Measurements from ENCODE around the gene PRKAR1B. TPM values are rescaled to one million over a fixed set of nuclear protein-coding genes. Genes with fewer than 3 reads are reported as not detected.

PRKAR1B gene
- total and polyA plus RNA-seq, 2 donors (not counting 1 experiment from before 2014, with no cell fraction given): 4.5 to 8.6 TPM

DNA sequence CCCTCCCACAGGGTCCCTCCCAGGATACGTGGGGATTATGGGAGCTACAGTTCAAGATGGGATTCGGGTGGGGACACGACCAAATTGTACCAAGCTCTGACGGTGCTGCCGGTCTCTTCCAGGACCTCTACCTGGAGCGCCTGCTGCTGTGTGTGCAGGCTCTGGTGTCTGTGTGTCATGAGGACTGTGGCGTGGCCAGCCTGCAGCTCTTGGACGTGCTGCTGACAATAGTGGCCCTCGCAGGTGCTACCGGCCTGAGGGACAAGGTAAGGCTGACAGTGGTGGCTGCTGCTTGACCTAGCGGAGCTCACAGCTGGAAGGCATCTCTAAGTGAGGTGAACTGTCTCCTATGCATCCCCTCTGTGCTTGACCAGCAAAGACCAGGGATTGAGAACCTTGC is 34.5 kb upstream of the PRKAR1B start:
- Mint-ChIP-seq H3K27me3 (no peaks in the 10 kb centered on the region), H3K9me3 (ENCODE audit: insufficient read depth) (no peaks in the 10 kb centered on the region), H3K4me1 (no peaks in the 10 kb centered on the region), H3K27ac (no peak overlapping the region), H3K4me3 (no peak overlapping the region)
- TF ChIP-seq, protein P1, sequence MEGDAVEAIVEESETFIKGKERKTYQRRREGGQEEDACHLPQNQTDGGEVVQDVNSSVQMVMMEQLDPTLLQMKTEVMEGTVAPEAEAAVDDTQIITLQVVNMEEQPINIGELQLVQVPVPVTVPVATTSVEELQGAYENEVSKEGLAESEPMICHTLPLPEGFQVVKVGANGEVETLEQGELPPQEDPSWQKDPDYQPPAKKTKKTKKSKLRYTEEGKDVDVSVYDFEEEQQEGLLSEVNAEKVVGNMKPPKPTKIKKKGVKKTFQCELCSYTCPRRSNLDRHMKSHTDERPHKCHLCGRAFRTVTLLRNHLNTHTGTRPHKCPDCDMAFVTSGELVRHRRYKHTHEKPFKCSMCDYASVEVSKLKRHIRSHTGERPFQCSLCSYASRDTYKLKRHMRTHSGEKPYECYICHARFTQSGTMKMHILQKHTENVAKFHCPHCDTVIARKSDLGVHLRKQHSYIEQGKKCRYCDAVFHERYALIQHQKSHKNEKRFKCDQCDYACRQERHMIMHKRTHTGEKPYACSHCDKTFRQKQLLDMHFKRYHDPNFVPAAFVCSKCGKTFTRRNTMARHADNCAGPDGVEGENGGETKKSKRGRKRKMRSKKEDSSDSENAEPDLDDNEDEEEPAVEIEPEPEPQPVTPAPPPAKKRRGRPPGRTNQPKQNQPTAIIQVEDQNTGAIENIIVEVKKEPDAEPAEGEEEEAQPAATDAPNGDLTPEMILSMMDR (IDR thresholded peaks at IDR 0.05): no peak
- TF ChIP-seq EZH2 (IDR thresholded peaks at IDR 0.05; ENCODE audit: borderline replicate concordance, insufficient read depth, low read depth, low read length, poor library complexity, severe bottlenecking): no peak
- no peak overlapping the region for H2AFZ ChIP-seq (ENCODE audit: insufficient read depth, low read depth, low read length, poor library complexity, severe bottlenecking)
- WGBS (ENCODE audit: insufficient coverage): 95% methylated on average over 8 of the region's 11 CpGs
- no peak overlapping the region for H3K4me2 ChIP-seq (replicated peaks; ENCODE audit: low read depth, low read length, poor library complexity, severe bottlenecking)
- ATAC-seq (ENCODE audit: low read depth): no peak
- no peaks in the 10 kb centered on the region for H3K79me2 ChIP-seq (ENCODE audit: control insufficient read depth, insufficient read depth, low read length)
- H3K9ac ChIP-seq (ENCODE audit: low read length): no peak overlapping the region
- ChIA-PET CTCF (interaction anchor here (1.6 kb wide), 1 partner anchor 440 kb away, joined by 3 read pairs; no protein-coding TSS in a partner anchor), POLR2A (no interaction called here)
- peaks cover 0 to 40% of the 10 kb centered on the region in 2 experiments for H3K36me3 ChIP-seq (replicated peaks in 1 of 2; ENCODE audit: control extremely low read depth in 1 of 2, control insufficient read depth in 1 of 2, extremely low read depth in 1 of 2, insufficient read depth in 2 of 2, low read length in 1 of 2)
- no peaks in the 10 kb centered on the region for H4K20me1 ChIP-seq (ENCODE audit: control insufficient read depth, insufficient read depth, low read length, poor library complexity, severe bottlenecking)
- H3K9me3 ChIP-seq (ENCODE audit: control extremely low read depth in 1 of 3, control insufficient read depth in 2 of 3, insufficient read depth in 1 of 3, low read length in 2 of 3): no peaks in the 10 kb centered on the region
- intact Hi-C loops (cut with micrococcal nuclease): no loop called here
- no peak overlapping the region for H3K27ac ChIP-seq (ENCODE audit: low read length in 2 of 2)
- no peak for DNase-seq
- H3K4me1 ChIP-seq (ENCODE audit: control insufficient read depth in 2 of 2, insufficient read depth in 2 of 2, low read length in 2 of 2): no peaks in the 10 kb centered on the region
- H3K4me3 ChIP-seq (ENCODE audit: control extremely low read depth in 1 of 5, extremely low read depth in 1 of 5, insufficient read depth in 1 of 5, low read depth in 2 of 5, low read length in 4 of 5): no peak overlapping the region
- no peaks in the 10 kb centered on the region for H3K27me3 ChIP-seq (replicated peaks in 1 of 4; ENCODE audit: control extremely low read depth in 1 of 4, control insufficient read depth in 3 of 4, insufficient read depth in 4 of 4, low read length in 3 of 4)

DNA sequence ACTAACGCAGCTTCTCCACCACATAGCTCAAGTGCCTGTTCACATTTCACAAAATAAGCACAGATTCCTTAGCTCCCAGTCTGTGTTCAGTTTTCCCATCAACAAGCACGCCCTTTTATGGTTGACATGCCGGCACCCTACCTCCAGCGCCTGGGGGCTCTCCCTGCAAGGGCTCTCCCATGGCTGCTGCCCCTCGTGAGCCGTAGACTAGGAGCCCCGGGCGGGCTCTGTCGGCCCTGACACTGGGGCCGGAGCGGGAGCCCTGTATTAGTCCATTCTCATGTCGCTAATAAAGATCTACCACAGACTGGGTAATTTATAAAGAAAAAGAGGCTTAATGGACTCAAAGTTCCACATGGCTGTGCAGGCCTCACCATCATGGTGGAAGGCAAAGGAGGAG is 34.0 kb upstream of the PRKAR1B start:
- DNase-seq: no peak
- Mint-ChIP-seq H3K4me3 (no peak overlapping the region), H3K9me3 (ENCODE audit: insufficient read depth) (no peaks in the 10 kb centered on the region), H3K4me1 (no peaks in the 10 kb centered on the region), H3K27me3 (no peaks in the 10 kb centered on the region), H3K27ac (no peak overlapping the region)
- ChIA-PET CTCF (interaction anchor here (1.6 kb wide), 1 partner anchor 439 kb away, joined by 3 read pairs; no protein-coding TSS in a partner anchor), POLR2A (no interaction called here)
- H3K9me3 ChIP-seq (ENCODE audit: control extremely low read depth in 1 of 3, control insufficient read depth in 2 of 3, insufficient read depth in 1 of 3, low read length in 2 of 3): no peaks in the 10 kb centered on the region
- peaks cover 0 to 41% of the 10 kb centered on the region in 2 experiments for H3K36me3 ChIP-seq (replicated peaks in 1 of 2; ENCODE audit: control extremely low read depth in 1 of 2, control insufficient read depth in 1 of 2, extremely low read depth in 1 of 2, insufficient read depth in 2 of 2, low read length in 1 of 2)
- H3K4me1 ChIP-seq (ENCODE audit: control insufficient read depth in 2 of 2, insufficient read depth in 2 of 2, low read length in 2 of 2): no peaks in the 10 kb centered on the region
- no peak for TF ChIP-seq EZH2 (IDR thresholded peaks at IDR 0.05; ENCODE audit: borderline replicate concordance, insufficient read depth, low read depth, low read length, poor library complexity, severe bottlenecking)
- TF ChIP-seq, protein P1 (IDR thresholded peaks at IDR 0.05): no peak
- no peak overlapping the region for H3K4me3 ChIP-seq (ENCODE audit: control extremely low read depth in 1 of 5, extremely low read depth in 1 of 5, insufficient read depth in 1 of 5, low read depth in 2 of 5, low read length in 4 of 5)
- no peak overlapping the region for H3K27ac ChIP-seq (ENCODE audit: low read length in 2 of 2)
- intact Hi-C loops (cut with micrococcal nuclease): no loop called here
- H2AFZ ChIP-seq (ENCODE audit: insufficient read depth, low read depth, low read length, poor library complexity, severe bottlenecking): no peak overlapping the region
- no peaks in the 10 kb centered on the region for H3K79me2 ChIP-seq (ENCODE audit: control insufficient read depth, insufficient read depth, low read length)
- no peak overlapping the region for H3K4me2 ChIP-seq (replicated peaks; ENCODE audit: low read depth, low read length, poor library complexity, severe bottlenecking)
- H3K27me3 ChIP-seq (replicated peaks in 1 of 4; ENCODE audit: control extremely low read depth in 1 of 4, control insufficient read depth in 3 of 4, insufficient read depth in 4 of 4, low read length in 3 of 4): no peaks in the 10 kb centered on the region
- no peak overlapping the region for H3K9ac ChIP-seq (ENCODE audit: low read length)
- WGBS (ENCODE audit: insufficient coverage): 95% methylated on average over 10 of the region's 12 CpGs
- H4K20me1 ChIP-seq (ENCODE audit: control insufficient read depth, insufficient read depth, low read length, poor library complexity, severe bottlenecking): no peaks in the 10 kb centered on the region
- no peak for ATAC-seq (ENCODE audit: low read depth)

All from B cell (primary cell).